Left ventricle myocardium inferior (tissue), 1 donor: ENCODE measurements around the gene NLGN1. TPM values are rescaled to one million over a fixed set of nuclear protein-coding genes. Genes with fewer than 3 reads are reported as not detected.
A peak's percentile ranks its signal among the peaks of the same experiment; 100 is the strongest.

ENCODE experiments used
- DNase-seq: peaks from one replicate; pipeline ENCODE4 v3.0.0-alpha.2; 2020
- H3K27ac ChIP-seq: fragments of 200-600 bp; replicated peaks from 2 replicates; pipeline ENCODE4 v1.8.0; 2021
- H3K27me3 ChIP-seq: fragments of 200-600 bp; 2 replicates; pipeline ENCODE4 v1.8.0; 2021; ENCODE audit warnings: low read depth
- H3K36me3 ChIP-seq: fragments of 200-600 bp; 2 replicates; pipeline ENCODE4 v1.8.0; 2021
- H3K4me1 ChIP-seq: fragments of 200-600 bp; 2 replicates; pipeline ENCODE4 v1.8.0; 2021
- H3K4me3 ChIP-seq: fragments of 200-600 bp; 2 replicates; pipeline ENCODE4 v1.8.0; 2021; ENCODE audit warnings: mild to moderate bottlenecking, moderate library complexity
- H3K9me3 ChIP-seq: fragments of 200-600 bp; replicated peaks from 2 replicates; pipeline ENCODE4 v1.8.0; 2021
- intact Hi-C: fragments of 100-400 bp; cut with micrococcal nuclease; formaldehyde crosslinking; loops from one replicate; pipeline ENCODE4 v1.11.0; 2022
- total RNA-seq: library from RNA; stranded (reverse); fragmentation: NEBNext Ultra II Directional; extraction: Animal tissue kit (Norgen Biotek cat#: 25700); gene quantifications from one replicate; pipeline ENCODE4 v1.2.1, GENCODE V29; 2021
- TF ChIP-seq, protein P1 (sequence below): fragments of 200-600 bp; IDR thresholded peaks from 2 replicates; pipeline ENCODE4 v1.8.0; 2021; ENCODE audit warnings: antibody characterized with exemption, mild to moderate bottlenecking, borderline replicate concordance
- donor health status: DM: no; HTN: yes; CAD: no; lungs with severe emphysema.

Gene NLGN1
- total RNA-seq, 1 donor from 2014 or later = 13.7 TPM

DNA sequence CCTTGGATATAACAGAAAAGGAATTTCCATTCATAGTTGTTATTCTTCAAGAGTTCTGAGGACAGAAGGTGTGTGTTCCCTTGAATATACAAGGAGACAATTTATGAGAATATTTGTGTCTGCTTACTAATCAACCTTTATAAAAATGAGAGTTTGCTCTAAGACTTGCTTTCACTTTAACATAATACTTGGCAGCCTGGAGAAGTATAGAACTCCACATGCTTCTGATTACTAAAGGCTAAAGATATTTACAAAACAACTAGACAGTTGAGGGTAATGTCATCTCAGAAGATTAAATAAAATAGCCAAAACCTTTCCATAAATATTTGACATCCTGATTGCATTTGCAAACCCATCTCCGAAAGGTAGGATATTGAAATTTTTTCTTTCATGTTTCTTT, 734.5 kb downstream of the NLGN1 start:
- TF ChIP-seq, protein P1, sequence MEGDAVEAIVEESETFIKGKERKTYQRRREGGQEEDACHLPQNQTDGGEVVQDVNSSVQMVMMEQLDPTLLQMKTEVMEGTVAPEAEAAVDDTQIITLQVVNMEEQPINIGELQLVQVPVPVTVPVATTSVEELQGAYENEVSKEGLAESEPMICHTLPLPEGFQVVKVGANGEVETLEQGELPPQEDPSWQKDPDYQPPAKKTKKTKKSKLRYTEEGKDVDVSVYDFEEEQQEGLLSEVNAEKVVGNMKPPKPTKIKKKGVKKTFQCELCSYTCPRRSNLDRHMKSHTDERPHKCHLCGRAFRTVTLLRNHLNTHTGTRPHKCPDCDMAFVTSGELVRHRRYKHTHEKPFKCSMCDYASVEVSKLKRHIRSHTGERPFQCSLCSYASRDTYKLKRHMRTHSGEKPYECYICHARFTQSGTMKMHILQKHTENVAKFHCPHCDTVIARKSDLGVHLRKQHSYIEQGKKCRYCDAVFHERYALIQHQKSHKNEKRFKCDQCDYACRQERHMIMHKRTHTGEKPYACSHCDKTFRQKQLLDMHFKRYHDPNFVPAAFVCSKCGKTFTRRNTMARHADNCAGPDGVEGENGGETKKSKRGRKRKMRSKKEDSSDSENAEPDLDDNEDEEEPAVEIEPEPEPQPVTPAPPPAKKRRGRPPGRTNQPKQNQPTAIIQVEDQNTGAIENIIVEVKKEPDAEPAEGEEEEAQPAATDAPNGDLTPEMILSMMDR = no peak
- no peak for DNase-seq
- Histone ChIP-seq H3K36me3 (no peaks in the 10 kb centered on the region), H3K27ac (no peak overlapping the region), H3K9me3 (no peaks in the 10 kb centered on the region), H3K4me1 (no peaks in the 10 kb centered on the region), H3K27me3 (no peaks in the 10 kb centered on the region), H3K4me3 (no peak overlapping the region)
- intact Hi-C loops = no loop called here

DNA sequence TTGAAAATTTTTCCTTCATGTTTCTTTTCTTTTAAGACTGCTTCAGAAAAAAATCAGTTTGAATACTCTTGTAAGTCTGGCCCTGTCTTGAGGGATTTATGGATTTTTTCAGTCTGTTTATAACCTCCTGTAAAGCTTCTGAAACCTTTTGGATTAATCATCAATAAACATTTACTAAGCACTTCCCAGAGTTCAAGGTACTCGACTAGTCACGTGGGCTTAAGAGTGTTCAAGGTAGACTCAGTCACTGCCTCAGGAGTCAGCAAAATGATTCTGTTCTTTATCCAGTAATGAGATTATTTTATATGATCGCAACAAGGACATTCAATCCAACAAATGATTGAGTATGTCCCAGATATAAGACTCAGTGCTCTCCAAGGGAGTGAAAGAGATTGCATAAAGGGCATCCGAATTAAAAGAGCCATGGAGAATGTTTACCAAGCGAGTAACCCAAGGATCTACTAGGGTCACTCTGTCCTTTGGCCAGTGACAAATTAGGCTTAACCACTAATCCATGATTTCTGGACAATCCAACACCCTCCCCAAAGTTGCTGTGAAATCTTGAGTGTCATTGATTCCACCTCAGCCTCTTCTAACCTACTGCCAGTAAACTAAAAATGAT, 735.0 kb downstream of the NLGN1 start:
- no peaks in the 10 kb centered on the region for H3K4me1 ChIP-seq
- TF ChIP-seq, protein P1 = no peak
- intact Hi-C loops = no loop called here
- DNase-seq = no peak
- H3K4me3 ChIP-seq = no peak overlapping the region
- H3K36me3 ChIP-seq = no peaks in the 10 kb centered on the region
- H3K27ac ChIP-seq = no peak overlapping the region
- H3K9me3 ChIP-seq = no peaks in the 10 kb centered on the region
- H3K27me3 ChIP-seq = no peaks in the 10 kb centered on the region

DNA sequence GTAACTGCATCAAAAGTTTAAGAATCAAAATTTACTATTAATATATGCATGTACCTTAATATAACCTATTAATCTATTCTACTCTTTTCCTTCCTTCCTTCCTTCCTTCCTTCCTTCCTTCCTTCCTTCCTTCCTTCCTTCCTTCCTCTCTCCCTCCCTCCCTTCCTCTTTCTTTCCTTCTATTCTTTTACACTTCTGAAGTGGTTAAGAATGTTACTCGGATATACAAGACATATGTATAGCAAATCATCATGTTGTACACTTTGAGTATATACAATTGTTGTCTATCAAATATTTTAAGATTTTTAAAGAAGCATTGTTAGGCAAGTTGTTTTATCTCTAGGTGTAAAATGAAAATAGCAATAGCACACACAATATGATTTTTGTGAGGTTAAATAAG, 748.5 kb downstream of the NLGN1 start:
- intact Hi-C loops = no loop called here
- DNase-seq = no peak
- TF ChIP-seq, protein P1 = no peak
- Histone ChIP-seq H3K4me3 (no peak overlapping the region), H3K9me3 (peaks cover 4% of the 10 kb centered on the region), H3K27me3 (no peaks in the 10 kb centered on the region), H3K36me3 (no peaks in the 10 kb centered on the region), H3K27ac (no peak overlapping the region), H3K4me1 (no peaks in the 10 kb centered on the region)

DNA sequence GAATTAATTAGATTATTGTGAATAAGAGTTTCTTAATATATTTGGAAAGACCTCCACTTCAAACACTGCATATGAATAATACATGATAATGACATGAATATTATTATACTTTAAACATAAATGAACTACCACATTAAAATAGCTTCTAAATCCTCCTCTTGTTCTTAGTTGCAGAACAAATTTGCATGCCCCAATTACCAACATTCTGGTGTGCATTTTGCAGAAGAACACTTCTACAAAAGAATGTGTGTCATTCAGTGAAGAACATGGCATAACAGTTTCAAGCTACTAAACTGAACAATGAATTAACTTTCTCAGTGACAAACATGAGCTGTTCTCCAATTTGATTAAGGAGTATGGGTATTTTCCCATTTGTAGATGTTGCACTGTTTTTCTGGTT, 750.3 kb downstream of the NLGN1 start:
- no peak overlapping the region for H3K27ac ChIP-seq
- no peaks in the 10 kb centered on the region for H3K36me3 ChIP-seq
- H3K4me3 ChIP-seq = no peak overlapping the region
- no peak for DNase-seq
- no peaks in the 10 kb centered on the region for H3K4me1 ChIP-seq
- peaks cover 4% of the 10 kb centered on the region for H3K9me3 ChIP-seq
- TF ChIP-seq, protein P1 = no peak
- H3K27me3 ChIP-seq = no peaks in the 10 kb centered on the region
- intact Hi-C loops = no loop called here

DNA sequence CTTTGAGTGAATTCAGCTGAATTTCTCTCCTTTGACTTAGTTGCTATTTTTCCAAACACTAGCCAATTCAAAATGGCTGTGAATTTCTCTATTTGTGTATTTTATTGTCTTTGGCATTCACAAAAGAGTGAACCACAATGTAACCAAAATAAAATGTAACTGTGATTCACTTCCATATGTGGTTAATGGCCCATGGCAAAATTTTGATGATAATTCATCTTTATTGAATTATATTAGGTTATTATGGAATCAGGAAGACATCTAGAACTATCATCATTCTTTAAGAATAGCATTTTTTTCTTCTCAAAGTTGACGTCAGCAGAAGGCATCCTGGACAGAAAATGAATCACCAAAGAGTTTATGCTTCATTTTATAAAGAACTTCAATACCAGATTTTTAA, 756.3 kb downstream of the NLGN1 start:
- no peak for DNase-seq
- TF ChIP-seq, protein P1 = no peak
- no peaks in the 10 kb centered on the region for H3K9me3 ChIP-seq
- H3K27me3 ChIP-seq = no peaks in the 10 kb centered on the region
- peaks cover 14% of the 10 kb centered on the region for H3K4me1 ChIP-seq
- no peak overlapping the region for H3K27ac ChIP-seq
- intact Hi-C loops = no loop called here
- H3K4me3 ChIP-seq = no peak overlapping the region
- H3K36me3 ChIP-seq = no peaks in the 10 kb centered on the region

DNA sequence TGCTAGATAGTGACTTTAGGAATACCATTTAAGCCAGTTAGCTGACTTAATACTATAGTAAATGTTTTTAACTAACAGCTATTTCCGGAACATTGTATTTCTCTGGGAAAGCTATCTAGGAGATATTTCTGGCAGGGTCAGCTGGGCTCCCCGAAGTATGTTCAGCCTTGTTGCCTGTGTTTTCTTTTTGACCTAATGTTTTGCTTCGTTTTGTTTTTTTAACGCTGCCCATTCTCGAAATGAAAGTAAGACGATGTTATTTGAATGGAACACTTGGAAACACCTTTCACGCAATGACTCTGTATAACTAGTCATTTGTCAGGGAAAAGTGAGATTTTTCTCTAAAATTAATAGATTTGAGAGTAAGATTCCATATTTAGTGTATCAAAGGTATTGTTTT, 758.7 kb downstream of the NLGN1 start:
- Histone ChIP-seq H3K4me3 (peak overlapping the region; percentile 55), H3K27me3 (no peaks in the 10 kb centered on the region), H3K9me3 (peaks cover 4% of the 10 kb centered on the region), H3K4me1 (peaks cover 14% of the 10 kb centered on the region), H3K36me3 (no peaks in the 10 kb centered on the region), H3K27ac (peak overlapping the region; percentile 20)
- intact Hi-C loops = no loop called here
- TF ChIP-seq, protein P1 = no peak
- DNase-seq = no peak
